Hematopoietic multipotent progenitor cell treated with erythropoietin and hydrocortisone succinate and interleukin-3 and kit ligand, for 8 days (in vitro differentiated cells): ENCODE measurements around the gene FNBP1.

Experiments used
- DNase-seq: peaks from one replicate; pipeline ENCODE4 v3.0.0-alpha.2; 2015

The FNBP1 gene

DNA sequence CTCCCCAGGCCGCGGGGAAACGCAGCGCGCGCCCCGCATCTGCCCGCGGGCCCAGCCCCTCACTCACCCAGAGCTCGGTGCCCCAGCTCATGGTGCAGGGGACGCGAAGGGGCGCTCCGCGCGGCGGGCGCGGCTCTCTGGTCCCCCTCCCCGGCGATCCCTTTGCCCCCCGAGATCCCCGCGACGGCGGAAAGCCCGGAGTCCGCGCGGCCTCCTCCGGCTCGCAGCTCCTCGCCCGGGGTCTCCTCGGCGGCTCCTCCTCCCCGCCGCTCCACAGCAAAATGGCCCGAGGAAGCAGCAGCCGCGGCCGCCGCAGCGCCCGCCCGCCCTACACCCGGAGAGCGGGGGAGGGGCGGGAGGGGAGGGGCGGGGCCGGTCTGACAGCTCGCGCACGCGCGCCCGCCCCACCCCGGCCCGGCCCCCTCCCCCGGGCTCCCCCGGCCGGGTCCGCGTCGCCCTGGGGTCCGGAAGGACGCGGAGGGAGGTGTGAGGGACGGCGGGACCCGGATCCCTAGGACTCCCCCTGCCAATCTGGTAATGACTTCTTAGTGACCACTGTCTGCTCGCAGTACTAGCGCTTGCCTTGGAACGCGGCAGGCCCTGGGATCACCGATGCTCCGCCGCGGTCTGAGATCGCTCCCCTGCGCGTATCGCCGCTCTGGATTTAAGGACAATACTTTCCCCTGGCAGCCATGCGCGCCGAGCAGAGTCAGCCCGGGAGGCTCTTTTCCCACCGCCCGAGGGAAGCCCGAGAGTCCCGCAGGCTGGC is at the start of gene FNBP1:
Gene FNBP1, minus strand, starts transcription at position 305 of the 769 bp plus-strand sequence. Its CDS starts 214 bp downstream, at position 91.
- DNase-seq = peak; percentile 43

DNA sequence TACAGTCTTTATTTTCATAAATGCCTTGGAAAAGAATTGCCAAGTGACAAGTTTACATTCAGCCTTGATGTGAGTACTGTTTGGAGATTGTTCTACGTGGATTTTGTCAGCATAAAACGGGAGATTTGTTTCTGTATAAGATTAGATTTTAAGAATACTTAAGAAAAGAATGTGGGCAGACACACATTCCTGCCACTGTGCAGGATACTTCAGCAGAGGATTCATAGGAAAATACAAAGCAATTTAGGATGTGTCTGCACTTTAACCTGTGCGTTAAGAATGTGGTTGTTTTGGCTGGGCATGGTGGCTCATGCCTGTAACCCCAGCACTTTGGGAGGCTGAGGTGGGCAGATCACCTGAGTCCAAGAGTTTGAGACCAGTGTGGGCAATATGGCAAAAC is 47.9 kb upstream of the FNBP1 start:
- no peak for DNase-seq

DNA sequence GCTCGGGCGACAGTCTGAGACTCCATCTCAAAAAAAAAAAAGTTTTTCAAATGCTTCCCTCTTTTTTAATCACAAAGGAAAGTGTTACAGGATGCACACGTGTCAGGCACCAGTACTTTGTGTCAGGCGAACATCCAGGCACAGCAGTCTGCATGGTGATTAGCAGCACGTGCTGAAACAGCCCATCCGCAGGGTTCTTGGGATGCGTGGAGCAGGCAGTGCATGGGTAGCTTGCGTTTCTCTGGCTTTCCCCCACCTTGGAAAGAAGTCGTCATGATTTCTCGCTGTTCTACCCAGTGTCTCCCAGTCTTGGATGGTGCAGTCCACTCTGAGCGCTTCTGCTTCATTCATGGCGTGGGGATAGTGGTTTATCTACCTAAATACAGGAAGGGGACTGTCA is 46.2 kb upstream of the FNBP1 start:
- DNase-seq = no peak

DNA sequence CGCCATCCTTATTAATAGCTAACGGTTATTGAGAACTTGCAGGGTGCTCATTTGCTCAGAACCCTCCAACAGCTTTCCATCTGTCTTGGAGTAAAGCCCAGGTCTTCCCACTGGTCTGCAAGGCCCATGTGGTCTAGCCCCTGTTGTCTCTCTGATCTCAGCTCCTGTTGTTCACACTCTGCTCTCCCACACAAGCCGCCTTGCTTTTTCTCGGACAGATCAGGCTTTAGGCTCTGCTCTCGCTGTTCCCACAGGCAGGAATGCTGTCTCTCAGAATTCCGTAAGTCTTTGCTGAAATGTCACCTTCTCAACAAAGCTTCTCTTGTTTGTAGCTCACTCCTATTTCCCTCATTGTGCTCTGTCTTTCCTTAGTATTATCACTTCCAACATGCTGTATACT is 45.1 kb upstream of the FNBP1 start:
- DNase-seq = no peak

DNA sequence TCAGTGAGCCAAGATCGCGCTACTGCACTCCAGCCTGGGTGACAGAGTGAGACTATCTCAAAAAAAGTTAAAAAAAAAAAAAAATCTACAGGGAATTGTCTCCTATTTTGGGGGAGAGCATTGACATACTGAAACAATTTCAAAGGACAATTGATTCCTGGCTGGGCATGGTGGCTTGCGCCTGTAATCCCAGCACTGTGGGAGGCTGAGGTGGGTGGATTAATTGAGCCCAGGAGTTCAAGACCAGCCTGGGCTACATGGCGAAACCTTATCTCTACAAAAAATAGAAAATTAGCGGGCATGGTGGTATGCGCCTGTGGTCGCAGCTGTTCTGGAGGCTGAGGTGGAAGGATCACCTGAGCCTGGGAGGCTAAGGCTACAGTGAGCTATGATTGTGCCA is 41.3 kb upstream of the FNBP1 start:
- DNase-seq = no peak

DNA sequence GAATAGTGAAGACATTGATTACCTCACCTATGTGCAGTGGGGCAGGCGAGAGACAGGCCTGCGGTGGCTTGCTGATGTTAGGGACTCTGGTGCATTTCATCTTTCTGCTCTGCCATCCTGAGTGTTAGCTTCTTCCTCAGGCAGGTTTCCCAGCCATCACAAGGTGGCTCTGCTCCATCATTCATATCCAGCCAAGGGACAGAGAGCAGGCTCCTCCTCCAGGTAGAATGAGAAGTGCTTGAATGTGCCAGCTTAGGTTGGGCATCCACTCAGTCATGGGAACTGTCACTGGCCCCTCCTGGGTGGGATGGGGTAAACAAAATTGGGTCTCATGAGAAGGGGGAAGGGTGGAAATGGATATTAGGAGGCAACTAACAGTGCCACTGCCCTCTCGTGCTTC is 35.6 kb upstream of the FNBP1 start:
- no peak for DNase-seq

DNA sequence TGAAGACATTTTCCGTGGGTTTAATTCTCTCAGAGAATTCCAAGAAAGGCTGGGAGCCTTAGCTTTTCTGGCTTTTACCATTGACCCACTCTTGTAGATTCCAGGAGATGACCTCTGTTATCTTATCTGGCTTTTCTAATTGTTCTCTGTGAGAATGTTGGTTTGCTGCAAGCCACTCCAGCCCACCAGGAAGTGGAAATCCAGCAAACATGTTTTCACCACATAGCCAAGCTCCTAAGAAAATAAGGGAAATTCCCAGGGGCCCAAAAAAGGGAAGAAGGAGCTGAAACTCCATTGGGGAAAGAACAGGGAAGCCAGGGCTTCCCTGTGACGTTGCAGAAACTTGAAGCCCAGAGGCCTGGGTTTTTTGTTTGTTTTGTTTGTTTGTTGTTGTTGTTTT is 30.4 kb upstream of the FNBP1 start:
- DNase-seq = no peak

DNA sequence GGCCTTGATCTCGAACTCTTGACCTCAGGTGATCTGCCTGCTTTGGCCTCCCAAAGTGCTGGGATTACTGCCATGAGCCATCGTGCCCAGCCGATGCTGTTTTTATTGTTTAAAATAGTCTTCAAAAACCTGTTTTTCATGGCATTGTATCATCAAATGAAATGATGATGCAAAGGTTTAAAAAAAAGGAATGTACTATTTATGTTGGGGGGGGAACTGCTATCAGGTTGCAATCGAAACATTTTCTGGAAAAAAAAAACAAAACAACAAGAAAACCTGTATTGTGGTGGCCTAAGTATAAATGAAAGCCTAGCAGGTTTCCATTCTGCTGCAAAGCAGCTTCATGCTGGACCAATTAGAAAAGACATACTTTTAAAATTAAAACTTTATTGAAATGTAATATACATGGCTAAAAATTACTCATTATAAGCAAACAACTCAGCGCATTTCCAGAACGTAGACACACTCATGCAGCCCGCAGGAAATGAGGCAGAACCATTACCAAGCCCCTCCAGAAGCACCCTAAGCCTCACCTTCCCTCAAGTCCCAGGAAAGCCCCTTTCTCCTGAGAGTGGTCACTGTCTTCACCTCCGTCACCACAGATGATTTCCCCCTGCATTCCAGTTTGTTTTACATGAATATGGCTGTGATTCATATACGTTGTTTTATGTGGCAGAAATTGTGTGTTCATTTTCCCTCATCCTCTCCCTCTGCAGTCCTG is 29.7 kb upstream of the FNBP1 start:
- no peak for DNase-seq

DNA sequence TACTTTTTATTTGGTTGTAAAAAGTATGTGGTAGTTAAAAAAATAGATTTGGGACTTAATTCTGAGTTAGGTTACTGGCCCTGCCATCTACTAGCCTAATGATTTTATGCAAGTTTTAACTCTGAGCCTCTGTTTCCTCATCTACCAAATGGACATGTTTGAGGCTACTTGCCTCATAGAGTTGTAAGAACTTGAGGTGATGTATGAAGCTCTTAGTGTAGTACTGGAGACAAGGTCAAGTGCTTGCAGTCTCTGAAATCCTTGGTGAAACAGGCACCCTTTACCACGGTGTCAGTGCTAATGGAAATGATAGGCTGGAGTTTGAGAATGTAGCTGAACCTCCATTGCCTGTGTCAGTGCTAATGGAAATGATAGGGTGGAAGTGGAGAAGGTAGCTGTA is 26.1 kb upstream of the FNBP1 start:
- DNase-seq = no peak

DNA sequence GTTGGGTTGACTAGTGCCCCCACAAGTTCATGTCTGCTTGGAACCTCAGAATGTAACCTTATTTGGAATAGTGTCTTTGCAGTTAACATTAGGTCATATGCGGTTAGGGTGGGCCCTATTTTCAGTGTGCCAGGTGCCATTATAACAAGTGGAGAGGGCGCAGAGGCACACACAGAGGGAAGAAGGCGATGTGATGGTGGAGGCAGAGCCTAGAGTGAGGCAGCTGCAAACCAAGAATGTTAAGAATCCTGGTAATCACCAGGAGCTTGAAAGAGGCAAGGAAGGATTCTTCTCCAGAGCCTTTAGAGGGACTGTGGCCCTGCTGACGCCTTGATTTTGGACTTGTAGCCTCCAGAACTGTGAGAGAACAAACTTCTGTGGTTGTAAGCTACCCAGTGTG is 21.6 kb upstream of the FNBP1 start:
- no peak for DNase-seq

DNA sequence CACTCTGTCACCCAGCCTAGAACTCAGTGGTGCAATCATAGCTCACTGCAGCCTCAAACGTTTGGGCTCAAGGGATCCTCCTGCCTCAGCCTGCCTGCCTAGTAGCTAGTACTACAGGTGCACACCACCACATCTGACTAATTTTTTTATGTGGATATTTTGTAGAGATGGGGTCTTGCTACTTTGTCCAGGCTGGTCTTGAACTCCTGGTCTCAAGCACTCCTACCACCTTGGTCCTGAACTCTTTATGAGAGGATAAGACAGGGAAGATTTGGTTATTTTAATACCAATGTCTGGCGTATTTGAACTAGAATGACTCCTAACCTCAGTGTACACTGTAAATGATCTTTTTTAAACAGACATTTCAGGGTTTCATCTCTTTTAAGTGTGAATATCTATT is 19.8 kb upstream of the FNBP1 start:
- no peak for DNase-seq

DNA sequence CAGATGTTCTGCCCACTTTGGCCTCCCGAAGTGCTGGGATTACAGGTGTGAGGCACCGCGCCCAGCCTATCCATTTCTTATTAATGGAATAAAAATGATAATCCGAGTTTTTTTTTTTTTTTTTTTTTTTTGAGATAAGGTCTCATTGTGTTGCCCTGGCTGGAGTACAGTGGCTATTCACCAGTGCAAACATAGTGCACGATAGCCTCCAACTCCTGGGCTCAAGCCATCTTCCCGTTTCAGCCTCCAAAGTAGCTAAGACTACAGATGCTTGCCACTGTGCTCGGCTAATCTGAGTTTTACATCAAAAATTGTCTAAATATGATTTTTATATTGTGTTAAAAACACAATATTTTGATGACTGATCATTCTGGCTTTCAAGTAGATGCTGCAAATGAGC is 17.3 kb upstream of the FNBP1 start:
- no peak for DNase-seq

DNA sequence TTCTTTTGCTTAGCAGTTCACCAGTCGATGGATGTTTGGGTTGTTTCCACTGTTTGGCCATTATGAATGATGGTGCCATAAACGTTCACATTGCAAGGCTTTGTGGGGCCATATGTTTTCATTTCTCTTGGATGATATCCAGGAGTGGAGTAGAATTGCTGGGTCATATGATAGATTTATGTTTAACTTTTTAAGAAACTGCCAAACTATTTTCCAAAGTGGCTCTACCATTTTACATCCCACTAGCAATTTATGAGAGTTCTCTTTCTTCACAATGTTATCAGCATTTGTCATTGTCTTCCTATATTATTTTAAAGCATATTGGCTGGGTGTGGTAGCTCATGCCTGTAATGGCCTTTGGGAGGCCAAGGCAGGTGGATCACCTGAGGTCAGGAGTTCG is 15.9 kb upstream of the FNBP1 start:
- DNase-seq = no peak

DNA sequence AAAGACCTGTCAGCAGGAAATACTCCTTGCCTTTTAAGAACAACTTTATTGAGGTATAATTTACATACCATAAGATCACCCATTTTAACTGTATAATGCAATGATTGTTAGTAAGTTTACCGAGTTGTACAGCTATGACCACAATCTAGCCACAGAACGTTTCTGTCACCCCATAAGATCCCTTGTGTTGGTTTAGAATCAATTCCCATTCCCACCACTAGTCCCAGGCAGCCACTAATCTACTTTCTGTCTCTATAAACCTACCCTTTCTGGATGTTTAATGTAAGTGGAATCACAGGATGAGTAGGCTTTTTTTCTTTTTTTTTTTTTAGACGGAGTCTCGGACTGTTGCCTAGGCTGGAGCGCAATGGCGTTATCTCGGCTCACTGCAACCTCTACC is 15.2 kb upstream of the FNBP1 start:
- DNase-seq = peak; percentile 36

DNA sequence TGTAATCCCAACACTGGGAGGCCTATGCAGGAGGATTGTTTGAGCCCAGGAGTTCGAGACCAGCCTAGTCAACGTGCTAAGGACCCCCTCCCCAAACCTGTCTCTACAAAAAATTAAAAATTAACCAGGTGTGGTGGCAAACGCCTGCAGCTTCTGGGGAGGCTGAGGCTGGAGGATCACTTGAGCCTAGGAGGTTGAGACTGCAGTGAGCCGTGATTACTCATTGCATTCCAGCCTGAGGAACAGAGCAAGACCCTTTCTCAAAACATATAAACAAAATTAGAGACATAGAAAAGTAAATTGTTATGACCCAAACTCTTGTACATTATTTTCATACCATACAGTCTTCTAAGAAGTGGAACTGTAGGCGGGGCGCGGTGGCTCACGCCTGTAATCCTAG is 11.8 kb upstream of the FNBP1 start:
- no peak for DNase-seq

DNA sequence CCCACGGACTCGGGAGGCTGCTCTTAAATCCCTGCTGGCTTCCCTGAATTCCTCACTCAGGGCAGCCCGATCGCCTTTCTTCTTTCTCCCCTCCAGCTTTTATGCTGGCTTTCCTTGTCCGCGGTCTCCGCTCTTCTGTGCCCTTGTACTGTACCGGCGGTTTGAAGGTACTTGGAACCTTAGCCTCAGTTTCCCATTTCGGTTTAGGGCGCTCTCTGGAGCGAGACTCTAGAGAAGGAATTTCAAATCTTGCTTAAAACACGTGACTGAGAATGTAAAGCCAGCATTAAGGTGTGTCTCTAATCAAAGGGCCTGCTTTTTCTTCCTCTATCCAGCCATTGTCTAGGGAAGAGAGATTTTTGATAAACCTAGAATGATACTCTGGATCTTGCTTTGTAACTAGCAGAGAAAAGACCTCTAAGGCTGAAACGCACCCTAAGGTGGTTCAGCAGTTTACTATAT is 11.4 kb upstream of the FNBP1 start:
- DNase-seq = no peak

DNA sequence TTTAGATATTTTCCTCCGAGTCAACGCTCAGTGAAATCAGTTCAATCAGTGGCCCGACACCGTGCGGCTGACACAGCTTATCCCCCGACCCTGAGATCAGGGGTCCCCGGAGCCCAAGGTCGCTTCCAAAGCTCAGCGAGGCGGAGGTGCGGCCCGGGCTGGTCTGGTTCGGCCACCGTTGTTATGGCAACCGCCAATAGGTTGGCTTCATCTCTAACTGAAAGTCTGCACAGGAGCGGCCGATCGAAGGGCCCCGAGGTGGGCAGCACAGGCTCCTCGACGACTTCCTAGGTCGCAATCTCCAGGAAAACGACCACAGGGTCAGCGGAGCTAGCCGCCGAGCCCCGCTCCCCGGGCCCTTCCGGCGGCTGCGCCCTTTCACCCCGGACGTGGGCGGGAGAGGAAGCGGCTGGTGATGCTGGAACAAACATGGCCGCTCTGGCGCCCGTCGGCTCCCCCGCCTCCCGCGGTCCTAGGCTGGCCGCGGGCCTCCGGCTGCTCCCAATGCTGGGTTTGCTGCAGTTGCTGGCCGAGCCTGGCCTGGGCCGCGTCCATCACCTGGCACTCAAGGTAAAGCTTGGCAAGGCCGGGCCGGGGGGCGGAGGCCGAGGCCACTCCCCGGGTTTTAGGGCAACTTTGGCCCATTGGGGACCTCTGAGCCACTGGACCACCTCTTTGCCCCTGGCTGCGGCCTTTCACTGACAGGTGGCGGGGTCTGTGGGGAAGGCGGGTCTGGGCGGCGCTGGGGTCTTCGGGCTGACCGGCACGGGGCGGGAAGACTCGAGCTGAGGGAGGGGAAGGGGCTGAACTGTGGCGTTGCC is 10.7 kb upstream of the FNBP1 start, which contains the start of gene GPR107:
Gene GPR107, plus strand, starts transcription at position 403 of the 821 bp plus-strand sequence. Its CDS starts 27 bp downstream, at position 430.
- peak; percentile 69 for DNase-seq

DNA sequence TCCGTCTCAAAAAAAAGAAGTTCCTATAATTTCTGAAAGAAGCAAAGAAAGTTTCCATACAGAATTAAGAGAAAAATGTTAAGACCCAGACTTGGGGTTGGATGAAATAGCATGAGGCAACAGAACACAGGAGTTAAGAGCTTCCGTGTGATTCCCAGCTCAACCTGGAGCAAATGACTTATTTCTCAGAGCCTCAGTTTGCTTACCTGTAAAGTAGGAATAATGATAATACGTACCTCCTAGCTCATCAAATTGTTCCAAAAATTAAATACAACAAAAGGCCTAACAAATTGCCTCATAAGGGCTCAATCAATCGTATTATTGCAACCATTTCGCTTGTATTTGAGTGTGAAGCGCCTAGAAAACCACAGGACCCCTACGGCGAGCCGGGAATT is 10.1 kb upstream of the FNBP1 start:
- no peak for DNase-seq

DNA sequence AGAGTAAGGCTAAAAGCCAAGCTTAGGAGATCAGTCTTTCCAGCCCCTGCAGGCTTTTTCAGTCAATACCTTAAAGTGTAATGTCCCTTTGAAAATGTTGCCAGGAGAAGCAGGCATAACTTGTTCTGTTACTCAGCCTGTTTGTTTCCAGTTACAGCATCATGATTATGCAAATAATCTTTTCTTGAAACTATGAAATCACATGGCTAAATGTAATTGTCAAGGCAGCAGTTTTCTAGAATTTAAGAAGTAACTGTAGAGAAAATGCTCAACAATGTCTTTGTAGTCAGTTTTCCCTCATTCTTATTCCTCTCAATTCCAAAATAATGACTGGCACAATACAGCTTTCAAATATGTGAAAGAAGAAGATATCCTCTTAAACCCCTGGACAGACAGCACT is 8.9 kb upstream of the FNBP1 start:
- no peak for DNase-seq

DNA sequence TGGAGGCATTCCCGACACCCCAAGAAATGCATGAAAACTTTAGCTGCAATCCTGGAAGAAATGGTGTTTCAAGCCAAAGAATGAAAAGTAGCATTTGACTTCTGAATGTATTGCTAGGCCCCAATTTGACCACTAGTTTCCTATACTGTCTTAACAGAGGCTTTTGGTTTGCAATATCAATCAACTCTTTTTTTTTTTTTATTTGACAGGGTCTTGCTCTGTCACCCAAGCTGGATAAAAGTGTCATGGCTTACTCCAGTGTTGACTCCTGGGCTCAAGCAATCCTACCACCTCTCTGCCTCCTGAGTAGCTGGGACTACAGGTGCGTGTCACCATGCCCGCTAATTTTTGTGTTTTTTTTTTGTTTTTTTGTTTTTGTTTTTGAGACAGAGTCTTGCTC is 7.5 kb upstream of the FNBP1 start:
- DNase-seq = no peak

DNA sequence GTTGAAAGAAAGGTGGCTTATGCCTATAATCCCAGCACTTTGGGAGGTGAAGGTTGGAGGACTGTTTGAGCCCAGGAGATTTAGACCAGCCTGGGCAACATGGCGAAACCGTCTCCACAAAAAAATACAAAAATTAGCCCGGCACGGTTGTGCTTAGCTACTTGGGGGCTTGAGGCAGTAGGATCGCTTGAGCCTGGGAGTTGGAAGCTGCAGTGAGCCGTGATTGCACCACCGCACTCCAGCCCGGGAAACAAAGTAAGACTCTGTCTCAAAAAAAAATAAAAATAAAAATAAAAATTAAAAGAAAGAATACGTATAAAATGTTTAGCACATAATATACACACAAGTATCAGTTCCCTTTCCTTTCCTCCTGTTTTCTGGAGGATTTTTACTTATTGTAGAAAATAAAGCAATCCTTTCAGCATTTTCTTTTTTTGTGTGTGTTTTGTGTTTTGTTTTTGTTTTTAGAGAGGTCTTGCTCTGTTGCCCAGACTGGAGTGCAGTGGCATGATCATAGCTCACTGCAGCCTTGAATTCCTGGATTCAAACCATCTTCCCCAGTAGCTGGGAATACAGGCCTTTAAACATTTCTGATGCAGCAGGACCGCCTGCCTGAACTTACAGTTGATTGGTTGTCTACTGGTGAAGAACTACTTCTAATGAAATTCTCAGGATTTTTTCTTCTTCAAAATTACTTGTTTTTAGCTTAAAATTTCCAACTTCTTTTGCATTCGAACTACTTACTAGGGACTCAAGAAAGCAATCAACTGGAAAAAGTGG is 6.6 kb upstream of the FNBP1 start:
- DNase-seq = no peak

DNA sequence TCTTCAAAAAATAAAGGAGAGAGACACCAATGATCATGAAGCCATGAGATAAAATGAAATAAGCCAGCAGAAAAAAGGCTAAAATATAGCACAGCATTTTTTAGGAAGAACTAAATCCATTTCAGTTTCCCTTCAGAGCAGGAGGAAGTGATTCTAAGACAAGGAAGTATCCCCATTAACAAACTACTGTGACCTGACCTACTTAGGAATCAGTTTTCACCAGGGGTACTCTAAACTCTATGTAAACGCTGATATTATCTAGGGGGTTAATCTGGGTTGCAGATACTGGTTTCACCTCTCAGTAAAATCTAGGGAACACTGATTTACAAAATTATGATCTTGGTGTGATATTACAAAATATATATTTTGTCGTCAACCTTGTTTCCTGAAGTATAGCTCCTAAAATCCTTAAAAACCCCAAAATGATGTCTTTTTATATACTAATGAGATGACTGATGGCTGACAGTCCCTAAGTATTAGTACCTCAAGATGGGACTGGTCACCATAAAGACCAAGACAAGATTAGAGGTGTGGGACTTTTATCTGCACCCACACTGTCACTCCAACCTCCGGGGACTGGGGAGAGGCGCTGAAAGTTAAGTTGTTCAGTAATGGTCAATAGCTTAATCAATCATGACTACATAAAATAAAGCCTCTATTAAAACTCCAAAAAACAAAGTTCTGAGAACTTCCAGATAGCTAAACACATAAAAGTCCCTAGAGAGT is 2.9 kb upstream of the FNBP1 start:
- DNase-seq = no peak
